ACHN (cell line): ENCODE measurements around the gene TSSK2.

Experiments used
- DNase-seq: peaks from one replicate; pipeline ENCODE4 v3.0.0-alpha.2; 2015
- in situ Hi-C: cut with HindIII; loops from 2 replicates; pipeline ENCODE4 v1.10.0; 2017; ENCODE audit warnings: low sequenced_read_pairs, low pct_ligation_motif_present, low pct_unique_long_range_greater_than_20kb

The TSSK2 gene

DNA sequence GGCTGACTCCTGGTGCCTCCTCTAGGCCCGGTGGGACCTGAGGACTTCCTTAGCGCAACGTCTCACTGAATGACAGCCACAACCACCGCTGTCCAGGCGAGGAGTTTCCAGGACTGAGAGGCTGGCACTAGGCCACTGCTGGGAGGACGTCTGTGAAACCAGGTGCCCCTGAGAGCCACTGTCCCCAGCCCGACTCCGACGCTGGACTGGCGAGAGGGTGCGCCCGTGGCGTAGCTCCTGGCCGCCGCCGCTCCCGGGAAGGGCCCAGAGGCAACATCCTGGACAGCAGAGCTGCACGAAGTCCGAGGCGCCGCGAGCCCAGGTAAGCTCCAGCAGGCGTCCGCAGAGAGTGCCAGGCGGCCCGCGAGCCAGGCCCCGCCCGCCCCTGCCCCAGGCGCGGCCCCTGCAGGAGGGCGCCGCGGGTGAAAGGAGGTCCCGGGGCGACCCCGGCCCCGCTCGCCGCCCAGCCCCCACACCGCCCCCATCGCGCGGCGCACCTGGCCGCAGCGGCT is 9.4 kb upstream of the TSSK2 start:
- in situ Hi-C loops, result no loop called here
- peak; percentile 20 for DNase-seq

DNA sequence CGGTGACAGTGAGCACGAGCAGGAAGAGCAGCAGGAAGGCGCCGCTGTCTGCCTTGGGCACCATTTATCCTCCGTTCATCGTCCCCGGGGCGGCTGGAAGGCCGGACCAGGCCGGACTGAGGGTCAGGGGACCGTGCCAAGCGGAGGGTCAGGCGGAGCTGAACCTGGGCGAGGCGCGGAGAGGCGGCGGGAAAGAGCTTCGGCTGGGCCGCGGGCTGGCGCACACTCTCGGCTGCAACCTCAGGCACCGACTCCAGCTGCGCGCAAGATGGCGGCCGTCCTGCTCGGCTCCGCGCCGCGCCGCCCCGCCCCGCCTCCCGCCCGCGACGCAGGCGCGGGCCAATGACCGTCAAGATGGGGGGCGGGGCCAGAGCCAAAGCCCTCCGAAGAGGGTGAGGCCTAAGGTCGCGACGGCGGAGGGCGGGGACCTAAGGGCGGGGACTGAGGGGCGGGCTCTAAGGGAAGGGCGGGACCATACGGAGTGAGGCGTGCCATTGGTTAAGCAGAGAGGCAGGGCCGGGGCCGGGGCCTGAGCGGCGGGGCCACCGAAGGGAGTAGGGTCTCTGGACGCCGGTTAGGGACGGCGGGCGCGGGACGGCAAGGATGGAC is 8.9 kb upstream of the TSSK2 start, which contains the start of gene DGCR2:
TSS of gene DGCR2 (minus strand) at position 270 of the 609 bp plus-strand sequence. CDS start at position 64, 206 bp downstream.
- DNase-seq, result peak; percentile 92
- in situ Hi-C loops, result no loop called here

DNA sequence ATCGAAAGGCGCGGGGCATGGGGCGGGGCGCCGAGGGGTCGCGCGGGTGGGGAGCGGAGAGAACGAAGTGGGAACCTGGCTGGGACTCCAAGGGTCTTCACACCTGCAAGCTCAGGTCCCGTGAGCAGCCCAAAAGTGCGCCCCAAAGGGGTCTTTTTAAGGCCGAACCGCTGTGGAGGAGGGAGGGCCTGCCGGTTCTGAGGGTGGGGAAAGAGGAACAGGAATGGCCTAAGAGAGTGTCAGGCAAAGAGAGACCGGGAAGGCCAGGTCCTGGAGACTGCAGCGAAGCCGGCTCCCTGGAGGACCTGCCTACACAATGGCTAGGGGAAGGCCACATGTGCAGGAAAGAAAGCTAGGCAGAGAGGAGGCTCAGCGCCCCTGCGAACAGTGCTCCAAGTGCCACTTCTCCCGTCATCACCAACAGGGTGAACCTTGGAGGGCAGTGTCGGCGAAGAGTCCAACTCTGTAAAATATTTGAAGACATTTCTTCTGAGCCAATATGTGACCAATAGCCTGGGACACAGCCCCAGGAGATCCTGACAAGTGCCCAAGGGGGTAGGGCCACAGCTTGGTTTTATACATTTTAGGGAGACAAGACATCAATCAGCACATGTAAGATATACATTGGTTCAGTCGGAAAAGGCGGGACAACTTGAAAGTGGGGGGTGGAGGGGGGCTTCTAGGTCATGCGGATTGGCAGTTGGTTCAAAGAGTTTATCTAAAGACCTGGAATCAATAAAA is 8.2 kb upstream of the TSSK2 start:
- in situ Hi-C loops, result no loop called here
- no peak for DNase-seq

DNA sequence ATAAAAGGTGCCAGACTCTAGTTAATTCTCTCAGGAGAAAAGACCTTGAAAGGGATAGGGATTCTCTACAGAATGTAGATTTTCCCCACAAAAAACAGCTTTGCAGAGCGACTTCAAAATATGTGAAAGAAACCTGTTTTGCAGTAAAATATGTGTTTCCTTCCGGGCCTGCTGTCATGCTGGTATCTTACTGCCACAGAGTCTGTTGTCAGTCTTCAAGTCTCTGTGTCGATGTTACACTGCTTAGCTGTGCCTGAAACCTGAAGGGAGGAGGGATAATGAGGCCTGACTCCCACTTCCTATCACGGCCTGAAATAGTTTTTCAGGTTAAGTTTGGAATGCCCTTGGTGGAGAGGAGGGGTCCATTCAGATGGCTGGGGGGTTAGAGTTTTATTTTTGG is 7.2 kb upstream of the TSSK2 start:
- DNase-seq, result no peak
- in situ Hi-C loops, result no loop called here

DNA sequence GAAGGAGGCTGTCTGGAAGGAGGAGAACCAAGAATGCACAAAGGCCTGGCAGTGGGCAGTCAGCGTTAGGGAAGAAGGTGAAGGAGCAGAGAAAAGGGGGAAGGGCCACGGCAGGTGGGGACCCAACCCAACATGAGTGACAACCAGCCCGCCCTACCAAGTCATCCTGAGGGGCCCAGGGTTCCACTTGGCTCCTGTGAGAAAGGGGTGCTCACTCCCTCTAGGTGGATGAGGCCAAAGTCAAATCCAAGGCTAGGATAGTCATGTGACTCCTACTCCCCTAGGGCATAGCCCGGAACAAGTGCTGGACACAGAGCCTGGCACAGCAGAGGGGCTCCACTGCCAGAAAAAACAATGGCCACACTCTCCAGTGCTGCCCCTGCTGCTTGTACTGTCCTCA is 6.7 kb upstream of the TSSK2 start:
- in situ Hi-C loops, result no loop called here
- no peak for DNase-seq

- in situ Hi-C loops, result no loop called here
- DNase-seq, result no peak
Measured at GRCh38 chr22:19125011-19125410, 6.1 kb upstream of the TSSK2 start.

GRCh38 chr22:19125474-19126308 is 5.4 kb upstream of the TSSK2 start:
- in situ Hi-C loops, result no loop called here
- DNase-seq, result no peak

GRCh38 chr22:19126309-19127273 is 4.5 kb upstream of the TSSK2 start:
- DNase-seq, result no peak
- in situ Hi-C loops, result no loop called here

GRCh38 chr22:19127329-19128008 is 3.6 kb upstream of the TSSK2 start:
- in situ Hi-C loops, result no loop called here

GRCh38 chr22:19128009-19128401 is 3.1 kb upstream of the TSSK2 start:
- in situ Hi-C loops, result no loop called here
- no peak for DNase-seq

More at GRCh38 chr22:19127329-19128008, 3.6 kb upstream of the TSSK2 start:
- no peak for DNase-seq

DNA sequence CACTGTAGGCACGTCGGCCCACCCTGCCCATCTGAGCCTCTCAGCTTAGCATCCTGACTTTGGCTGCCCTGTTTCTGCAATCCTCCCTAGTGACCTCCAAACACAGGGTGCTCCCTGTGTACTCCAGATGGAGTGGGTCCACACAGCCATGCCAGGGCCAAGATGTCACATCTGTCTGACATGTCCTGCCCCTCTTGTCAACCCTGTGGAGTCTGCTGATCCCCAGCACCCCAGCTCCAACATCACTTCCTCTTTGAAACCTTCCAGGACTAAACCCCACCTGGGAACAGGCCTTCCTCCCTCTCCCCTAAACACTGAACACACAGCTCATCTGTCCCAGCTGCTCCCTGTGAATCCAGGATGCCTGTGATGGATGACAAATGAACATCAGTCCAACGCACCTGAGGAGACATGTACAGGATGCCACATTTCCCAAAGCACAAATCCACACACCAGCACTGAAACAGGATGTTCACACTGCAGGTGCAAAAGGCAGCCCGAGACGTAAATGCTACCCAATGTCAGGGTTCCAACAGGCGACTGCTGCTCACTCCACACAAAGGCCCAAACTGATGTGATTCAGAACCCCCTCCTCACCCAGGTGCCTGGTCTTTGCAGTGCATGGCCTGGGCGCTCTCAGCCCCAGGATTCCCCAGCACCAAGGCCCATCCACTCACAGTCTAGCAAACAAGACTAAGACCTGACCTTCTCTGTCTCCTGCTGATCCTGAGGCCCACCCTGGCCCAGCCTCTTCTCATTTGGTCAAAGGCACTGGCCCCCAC is 2.0 kb upstream of the TSSK2 start:
- no peak for DNase-seq
- in situ Hi-C loops, result no loop called here

- in situ Hi-C loops, result no loop called here
- DNase-seq, result no peak
Measured at GRCh38 chr22:19129871-19130270, 1.2 kb upstream of the TSSK2 start.

GRCh38 chr22:19131685-19132015 is 542 bp downstream of the TSSK2 start:
- in situ Hi-C loops, result no loop called here
- no peak for DNase-seq

DNA sequence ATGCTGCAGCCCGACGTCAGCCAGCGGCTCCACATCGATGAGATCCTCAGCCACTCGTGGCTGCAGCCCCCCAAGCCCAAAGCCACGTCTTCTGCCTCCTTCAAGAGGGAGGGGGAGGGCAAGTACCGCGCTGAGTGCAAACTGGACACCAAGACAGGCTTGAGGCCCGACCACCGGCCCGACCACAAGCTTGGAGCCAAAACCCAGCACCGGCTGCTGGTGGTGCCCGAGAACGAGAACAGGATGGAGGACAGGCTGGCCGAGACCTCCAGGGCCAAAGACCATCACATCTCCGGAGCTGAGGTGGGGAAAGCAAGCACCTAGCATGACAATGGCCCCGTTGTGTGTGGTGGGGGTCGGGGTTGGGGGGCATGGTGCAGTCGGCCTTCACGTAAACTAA is 1.0 kb downstream of the TSSK2 start:
- DNase-seq, result no peak
- in situ Hi-C loops, result no loop called here

GRCh38 chr22:19132693-19133400 is 1.7 kb downstream of the TSSK2 start:
- in situ Hi-C loops, result no loop called here
- no peak for DNase-seq

DNA sequence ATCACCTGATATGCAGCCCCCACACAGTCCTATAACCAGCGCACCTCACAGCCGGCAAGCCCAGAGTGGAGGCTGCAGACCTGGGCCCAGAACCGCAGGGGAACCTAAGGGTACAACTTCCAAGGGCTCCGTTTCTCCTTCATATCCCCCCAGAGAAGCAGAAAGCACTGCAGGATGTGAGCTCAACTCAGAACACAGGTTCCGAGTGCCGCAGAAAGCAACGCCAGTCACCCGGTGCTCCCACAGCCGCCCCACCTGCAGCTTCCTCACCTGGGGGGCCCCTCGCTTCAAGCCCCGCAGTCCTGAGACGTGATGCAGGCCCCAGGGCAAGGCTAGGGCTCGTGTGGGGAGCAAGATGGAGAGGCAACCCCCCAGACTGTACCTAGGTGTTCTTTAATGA is 2.5 kb downstream of the TSSK2 start:
- in situ Hi-C loops, result no loop called here

More for the DNA sequence above, 2.5 kb downstream of the TSSK2 start:
- no peak for DNase-seq
